HG03095 (cell line): ENCODE measurements around the gene LRRC74B.
"Not testable (repeated sequence)": the region's sequence is repeated elsewhere in the genome, so short reads cannot be mapped to it uniquely, and the experiment has no call there.

ENCODE experiments used
- ATAC-seq: cut with Tn5 transposase; IDR thresholded peaks from one replicate; pipeline ENCODE4 v1.9.1; 2021; ENCODE audit warnings: moderate library complexity; ENCODE audit not compliant: unreplicated experiment

LRRC74B gene

DNA sequence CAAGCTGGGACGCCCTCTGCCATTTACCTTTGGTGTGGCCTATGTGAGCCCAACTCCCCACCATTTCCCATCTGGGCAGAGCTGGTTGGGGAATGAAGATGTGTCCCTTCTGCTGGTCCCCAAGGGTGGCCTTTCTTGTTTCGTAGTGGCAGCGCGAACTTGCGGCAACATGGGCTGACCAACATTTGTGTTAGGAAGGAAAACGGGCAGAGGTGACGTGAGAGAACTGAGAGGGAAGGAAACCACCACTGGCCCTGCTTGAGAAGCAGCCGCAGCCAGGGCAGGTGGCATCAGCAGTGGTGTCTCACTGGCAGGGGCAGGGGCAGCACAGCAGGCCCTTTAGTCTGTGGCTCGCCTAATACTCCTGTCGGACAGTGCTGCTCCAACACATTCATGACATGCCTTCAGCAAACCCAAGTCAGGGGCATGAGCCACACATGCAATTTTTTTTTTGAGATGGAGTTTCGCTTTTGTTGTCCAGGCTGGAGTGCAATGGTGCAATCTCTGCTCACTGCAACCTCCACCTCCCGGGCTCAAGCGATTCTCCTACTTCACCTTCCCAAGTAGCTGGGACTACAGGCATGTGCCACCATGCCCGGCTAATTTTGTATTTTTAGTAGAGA lies 29.9 kb downstream of the LRRC74B start:
- no peak for ATAC-seq

- ATAC-seq, result no peak
Measured at GRCh38 chr22:21076912-21077625, 31.3 kb downstream of the LRRC74B start.

DNA sequence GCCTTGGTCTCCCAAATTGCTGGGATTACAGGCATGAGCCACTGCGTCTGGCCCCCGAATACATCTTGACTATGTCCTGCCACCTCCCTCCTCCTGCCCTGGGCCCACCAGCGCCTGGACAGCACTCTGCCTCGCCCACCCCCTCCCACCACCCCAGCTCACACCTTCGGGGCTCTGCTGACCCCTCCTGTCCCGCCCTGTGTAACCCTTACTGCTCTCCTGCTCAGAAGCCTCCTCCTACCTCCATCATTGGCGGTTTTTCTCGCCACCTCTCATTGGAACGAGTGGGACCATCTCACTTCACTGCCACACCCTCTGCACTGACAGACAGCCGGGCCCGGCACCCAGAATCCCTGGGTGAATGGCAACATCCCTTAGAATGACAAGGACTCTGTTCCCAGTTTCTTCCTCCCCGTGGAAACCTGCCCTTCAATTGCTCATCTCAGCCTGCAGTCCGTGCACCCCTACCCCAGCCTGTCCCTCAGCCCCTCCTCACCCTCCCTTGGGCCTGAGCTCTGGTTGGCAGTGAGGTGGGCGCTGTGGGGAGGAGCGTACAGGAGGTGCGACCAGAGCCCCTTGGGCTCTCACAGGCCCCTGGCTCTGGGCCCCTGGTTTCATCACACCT lies 32.2 kb downstream of the LRRC74B start:
- ATAC-seq, result no peak

DNA sequence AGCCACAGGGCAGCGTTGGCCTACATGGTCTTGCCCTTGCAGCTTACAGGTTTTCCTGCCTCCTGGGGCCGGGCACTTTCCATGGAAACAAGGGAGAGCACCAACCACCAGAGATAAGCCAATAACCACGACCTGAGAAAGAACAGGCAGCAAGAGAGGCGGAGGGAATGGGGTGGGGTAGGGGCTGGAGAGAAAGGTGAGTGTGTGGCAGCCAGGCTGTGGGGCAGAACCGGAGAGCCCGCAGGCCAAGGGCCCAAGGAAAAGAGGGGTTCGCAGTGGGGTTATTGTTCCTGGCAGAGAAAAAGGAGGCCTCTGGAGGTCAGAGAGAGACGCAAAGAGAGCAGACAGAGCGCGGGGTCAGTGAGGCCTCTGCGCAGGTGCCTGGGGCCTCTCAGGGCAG lies 33.2 kb downstream of the LRRC74B start:
- ATAC-seq, result no peak

DNA sequence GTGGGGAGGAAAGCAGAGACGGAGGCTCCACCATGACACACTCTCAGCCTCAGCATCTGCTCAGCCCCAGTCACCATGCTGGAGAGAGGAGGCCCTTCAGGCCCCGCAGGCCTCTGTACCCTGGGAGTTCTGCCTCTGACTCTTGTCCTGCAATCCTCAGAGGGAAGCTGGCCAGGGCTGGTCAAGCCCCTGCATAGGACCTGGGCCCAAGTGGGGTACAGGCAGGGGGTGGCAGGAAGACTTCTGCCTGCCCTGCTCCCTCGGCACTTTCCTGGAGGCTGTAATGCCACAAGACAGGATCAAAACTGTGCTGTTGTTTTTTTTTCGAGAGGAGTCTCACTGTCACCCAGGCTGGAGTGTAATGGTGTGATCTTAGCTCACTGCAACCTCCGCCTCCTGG lies 33.7 kb downstream of the LRRC74B start:
- no peak for ATAC-seq

- no peak for ATAC-seq
Measured at GRCh38 chr22:21080435-21081137, 34.8 kb downstream of the LRRC74B start.

DNA sequence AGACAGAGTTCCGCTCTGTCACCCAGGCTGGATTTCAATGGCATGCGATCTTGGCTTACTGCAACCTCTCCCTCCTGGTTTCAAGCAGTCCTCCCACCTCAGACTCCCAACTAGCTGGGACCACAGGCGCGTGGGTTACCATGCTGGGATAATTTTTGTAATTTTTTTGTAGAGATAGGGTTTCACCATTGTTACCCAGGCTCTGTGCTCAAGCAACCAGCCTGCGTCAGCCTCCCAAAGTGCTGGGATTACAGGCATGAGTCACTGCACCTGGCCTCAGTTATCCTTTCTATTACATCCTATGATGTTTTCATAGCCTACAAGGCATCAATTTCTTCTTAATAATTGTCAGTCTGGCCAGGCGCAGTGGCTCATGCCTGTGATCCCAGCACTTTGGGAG lies 36.5 kb downstream of the LRRC74B start:
- no peak for ATAC-seq

DNA sequence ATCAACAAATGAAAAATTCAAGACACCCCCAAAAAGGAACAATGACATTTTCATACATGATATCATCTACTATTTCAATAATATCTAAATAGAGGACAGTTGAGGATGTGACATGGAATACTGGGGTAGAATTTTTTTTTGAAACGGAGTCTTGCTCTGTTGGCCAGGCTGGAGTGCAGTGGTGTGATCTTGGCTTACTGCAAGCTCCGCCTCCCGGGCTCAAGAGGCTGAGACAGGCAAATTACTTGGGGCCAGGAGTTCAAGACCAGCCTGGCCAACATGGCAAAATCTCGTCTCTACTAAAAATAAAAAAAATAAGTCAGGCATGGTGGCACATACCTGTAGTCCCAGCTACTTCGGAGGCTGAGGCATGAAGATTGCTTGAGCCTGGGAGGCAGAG lies 41.4 kb downstream of the LRRC74B start:
- no peak for ATAC-seq

- not testable (repeated sequence) for ATAC-seq
Measured at GRCh38 chr22:21087926-21088325, 42.2 kb downstream of the LRRC74B start.

- ATAC-seq, result not testable (repeated sequence)
Measured at GRCh38 chr22:21091220-21091619, 45.5 kb downstream of the LRRC74B start.

DNA sequence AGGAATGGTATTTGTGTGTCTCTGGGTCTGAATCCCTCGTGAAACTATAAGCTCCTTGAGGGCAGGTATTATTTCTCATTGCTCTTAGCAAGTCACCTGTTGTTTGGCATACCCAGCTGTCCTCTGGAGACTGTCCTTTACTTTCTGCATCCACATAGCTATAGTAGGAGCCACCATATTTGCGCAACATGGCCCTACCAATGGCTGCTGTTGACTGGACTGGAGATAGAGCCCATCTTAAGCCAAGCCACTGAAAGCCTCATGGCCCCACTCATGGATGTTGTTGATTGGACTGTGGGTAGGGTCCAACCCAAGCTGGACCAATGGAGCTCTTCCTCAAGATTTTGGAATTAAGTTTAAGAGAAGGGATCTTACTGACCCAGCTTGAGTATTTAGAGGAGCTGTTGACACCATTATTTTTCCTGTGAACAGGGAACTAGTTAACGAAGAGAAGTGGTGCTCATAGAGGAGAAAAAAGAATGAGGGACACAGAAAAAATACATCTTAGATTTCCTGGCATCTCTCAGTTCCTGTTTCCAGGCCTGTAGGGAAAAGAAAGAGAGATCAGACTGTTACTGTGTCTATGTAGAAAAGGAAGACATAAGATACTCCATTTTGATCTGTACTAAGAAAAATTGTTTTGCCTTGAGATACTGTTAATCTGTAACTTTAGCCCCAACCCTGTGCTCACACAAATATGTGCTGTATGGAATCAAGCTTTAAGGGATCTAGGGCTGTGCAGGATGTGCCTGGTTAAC lies 47.2 kb downstream of the LRRC74B start:
- no peak for ATAC-seq

DNA sequence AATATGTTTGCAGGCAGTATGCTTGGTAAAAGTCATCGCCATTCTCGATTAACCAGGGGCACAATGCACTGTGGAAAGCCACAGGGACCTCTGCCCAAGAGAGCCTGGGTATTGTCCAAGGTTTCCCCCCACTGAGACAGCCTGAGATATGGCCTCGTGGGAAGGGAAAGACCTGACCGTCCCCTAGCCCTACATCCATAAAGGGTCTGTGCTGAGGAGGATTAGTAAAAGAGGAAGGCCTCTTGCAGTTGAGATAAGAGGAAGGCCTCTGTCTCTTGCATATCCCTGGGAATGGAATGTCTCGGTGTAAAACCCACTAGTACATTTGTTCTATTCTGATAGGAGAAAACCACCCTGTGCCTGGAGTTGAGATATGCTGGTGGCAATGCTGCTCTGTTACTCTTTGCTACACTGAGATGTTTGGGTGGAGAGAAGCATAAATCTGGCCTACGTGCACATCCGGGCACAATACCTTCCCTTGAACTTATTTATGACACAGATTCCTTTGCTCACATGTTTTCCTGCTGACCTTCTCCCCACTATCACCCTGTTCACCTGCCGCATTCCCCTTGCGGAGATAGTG lies 47.9 kb downstream of the LRRC74B start:
- ATAC-seq, result not testable (repeated sequence)

DNA sequence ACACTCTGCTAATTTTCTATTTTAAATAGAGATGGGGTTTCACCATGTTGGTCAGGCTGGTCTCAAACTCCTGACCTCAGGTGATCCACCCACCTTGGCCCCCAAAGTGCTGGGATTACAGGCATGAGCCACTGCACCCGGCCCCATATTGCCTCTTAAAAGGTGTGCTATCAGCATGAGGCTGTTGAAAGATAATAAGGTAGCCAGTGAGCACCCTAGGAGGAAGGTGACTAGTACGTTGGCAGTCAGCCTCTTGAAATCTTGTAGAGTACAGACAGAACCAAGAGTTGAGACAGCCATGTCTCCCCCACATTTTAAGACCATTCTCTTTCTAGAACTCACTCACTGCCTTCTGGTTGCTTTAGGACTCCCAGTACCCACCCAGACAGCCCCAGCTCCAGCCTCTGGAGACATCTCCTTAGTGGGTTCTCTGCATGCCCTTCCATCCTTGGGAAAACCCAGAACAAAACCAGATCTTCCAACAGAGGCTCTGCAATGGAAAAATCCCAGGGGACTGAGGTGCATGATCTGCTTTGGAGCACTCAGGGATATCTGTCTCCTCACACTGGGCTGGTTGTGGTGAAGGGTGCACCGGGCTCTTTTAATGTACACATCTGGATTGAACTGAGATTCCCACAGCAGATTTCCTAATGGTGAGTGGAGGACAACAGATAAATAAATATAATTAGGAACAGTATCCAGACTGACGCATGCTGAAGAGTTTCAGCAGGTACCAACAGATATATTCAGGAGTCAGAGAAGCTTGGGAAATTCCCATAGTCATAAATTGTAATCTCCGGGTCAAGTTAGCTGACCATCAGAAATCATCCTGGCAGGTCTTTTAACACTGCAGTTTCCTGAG lies 49.4 kb downstream of the LRRC74B start:
- ATAC-seq, result no peak

DNA sequence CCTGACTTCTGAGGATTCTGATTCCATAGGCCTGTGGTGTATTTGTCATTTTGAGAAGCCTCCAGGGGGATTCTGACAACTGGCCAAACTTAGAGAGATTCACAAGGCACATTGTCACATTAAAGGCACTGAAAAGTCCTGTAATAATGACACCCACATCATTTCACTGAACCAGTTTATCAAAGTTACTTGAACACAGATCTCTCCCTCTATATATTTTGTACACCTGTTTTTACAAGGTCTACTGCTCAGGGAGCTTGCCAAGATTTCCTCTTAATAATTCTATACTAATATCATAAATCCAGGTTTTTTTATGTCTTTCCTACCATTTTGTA lies 50.0 kb downstream of the LRRC74B start:
- ATAC-seq, result no peak

GRCh38 chr22:21096878-21097277 lies 51.1 kb downstream of the LRRC74B start:
- ATAC-seq, result not testable (repeated sequence)

DNA sequence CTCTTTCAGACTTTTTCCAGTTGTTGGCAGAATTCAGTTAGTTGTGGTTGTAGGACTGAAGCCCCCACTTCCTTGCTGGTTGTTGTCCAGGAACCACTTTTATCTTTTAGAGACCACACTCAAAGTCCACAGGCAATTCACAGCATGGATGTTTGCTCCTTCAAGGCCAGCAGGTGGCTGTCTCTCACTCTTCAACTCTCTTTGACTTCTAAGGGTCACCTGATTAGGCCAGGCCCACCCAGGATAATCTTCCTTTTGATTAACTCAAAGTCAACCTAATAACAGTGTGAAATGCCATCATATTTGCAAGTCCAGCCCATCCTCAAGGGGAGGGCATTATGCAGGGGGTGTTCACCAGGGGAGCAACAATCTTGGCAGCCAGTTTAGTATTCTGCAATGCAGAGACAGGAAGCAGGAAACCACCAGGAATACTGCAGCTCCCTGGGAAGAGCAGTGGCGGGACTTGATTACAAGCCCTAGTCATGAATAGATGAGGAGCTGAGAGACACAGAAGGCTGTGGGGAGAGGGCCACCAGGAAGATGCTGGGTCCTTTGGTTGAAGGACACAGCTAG lies 52.4 kb downstream of the LRRC74B start:
- no peak for ATAC-seq

GRCh38 chr22:21099578-21099977 lies 53.8 kb downstream of the LRRC74B start:
- ATAC-seq, result no peak

DNA sequence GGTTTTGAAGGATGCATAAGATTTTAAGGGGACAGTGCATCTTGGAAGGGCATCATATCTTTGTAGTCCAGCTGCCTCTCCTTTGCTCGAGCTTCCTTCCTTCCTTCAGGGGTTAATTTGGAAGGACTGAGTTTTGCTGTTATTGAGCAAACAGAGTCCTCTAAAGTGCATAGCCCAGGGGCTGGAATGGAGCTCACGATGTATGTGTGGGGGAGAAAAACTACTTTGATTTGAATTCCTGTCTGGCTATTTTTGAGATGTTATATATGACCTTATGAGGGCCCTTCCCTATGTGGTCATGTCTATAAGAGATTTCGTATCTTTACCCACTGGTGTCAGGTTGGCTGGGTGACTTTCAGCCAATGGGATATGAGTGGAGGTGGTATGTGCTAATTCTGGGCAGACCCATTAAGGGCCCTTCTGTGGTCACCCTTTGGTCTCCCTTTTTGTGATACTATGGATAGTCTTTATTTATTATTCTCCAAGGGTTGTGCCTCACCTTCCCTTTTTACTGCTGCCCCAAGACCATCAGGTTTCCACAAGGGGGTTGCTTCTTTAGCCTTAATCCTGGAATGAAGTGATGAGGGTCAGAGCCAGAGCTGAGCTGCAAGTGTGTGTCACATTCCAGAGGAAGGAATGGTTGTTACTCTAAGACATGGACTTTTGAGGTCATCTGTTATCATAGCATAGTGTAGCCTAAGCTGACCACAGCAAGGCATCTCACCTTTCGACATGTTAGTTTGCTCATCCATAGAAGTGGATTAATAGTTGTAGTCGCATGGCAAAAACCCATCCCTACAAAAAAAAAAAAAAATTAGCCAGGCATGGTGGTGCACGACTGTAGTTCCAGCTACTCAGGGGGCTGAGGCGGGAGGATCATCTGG lies 54.6 kb downstream of the LRRC74B start:
- ATAC-seq, result no peak
